Upper lobe of left lung (tissue), 4 donors: ENCODE measurements around the gene WNT5B.

Source experiments
- EP300 ChIP-seq, 4 donors: sonication (generic); formaldehyde crosslinking; IDR thresholded peaks; one replicate each; pipeline ENCODE4 v1.5.1; 2017; ENCODE audit warnings: antibody characterized with exemption in 4 of 4, control low read depth in 2 of 4
- POLR2A ChIP-seq, 4 donors: fragments of 450-650 bp; IDR thresholded peaks; one replicate each; pipeline ENCODE4 v1.5.1; 2016 to 2017; ENCODE audit warnings: antibody characterized with exemption in 4 of 4, mild to moderate bottlenecking in 2 of 4
- TF ChIP-seq, protein P1 (sequence below), 6 experiments: fragments of 450-650 bp in 4 of 6; fragments of 200-600 bp in 2 of 6; sonication (generic) in 2 of 6; IDR thresholded peaks; one replicate each; pipeline ENCODE4 v1.5.1; 2016 to 2019; ENCODE audit warnings: antibody characterized with exemption in 6 of 6

- TF ChIP-seq POLR2A (IDR thresholded peaks at IDR 0.05) (no peak), EP300 (IDR thresholded peaks at IDR 0.05) (no peak)
- TF ChIP-seq, protein P1, sequence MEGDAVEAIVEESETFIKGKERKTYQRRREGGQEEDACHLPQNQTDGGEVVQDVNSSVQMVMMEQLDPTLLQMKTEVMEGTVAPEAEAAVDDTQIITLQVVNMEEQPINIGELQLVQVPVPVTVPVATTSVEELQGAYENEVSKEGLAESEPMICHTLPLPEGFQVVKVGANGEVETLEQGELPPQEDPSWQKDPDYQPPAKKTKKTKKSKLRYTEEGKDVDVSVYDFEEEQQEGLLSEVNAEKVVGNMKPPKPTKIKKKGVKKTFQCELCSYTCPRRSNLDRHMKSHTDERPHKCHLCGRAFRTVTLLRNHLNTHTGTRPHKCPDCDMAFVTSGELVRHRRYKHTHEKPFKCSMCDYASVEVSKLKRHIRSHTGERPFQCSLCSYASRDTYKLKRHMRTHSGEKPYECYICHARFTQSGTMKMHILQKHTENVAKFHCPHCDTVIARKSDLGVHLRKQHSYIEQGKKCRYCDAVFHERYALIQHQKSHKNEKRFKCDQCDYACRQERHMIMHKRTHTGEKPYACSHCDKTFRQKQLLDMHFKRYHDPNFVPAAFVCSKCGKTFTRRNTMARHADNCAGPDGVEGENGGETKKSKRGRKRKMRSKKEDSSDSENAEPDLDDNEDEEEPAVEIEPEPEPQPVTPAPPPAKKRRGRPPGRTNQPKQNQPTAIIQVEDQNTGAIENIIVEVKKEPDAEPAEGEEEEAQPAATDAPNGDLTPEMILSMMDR (IDR thresholded peaks at IDR 0.05) = no peak
These were observed 49.2 kb upstream of the WNT5B start for GRCh38 chr12:1579651-1580435.
